ENCODE measurements around the gene SMCO4.

SMCO4 gene

DNA sequence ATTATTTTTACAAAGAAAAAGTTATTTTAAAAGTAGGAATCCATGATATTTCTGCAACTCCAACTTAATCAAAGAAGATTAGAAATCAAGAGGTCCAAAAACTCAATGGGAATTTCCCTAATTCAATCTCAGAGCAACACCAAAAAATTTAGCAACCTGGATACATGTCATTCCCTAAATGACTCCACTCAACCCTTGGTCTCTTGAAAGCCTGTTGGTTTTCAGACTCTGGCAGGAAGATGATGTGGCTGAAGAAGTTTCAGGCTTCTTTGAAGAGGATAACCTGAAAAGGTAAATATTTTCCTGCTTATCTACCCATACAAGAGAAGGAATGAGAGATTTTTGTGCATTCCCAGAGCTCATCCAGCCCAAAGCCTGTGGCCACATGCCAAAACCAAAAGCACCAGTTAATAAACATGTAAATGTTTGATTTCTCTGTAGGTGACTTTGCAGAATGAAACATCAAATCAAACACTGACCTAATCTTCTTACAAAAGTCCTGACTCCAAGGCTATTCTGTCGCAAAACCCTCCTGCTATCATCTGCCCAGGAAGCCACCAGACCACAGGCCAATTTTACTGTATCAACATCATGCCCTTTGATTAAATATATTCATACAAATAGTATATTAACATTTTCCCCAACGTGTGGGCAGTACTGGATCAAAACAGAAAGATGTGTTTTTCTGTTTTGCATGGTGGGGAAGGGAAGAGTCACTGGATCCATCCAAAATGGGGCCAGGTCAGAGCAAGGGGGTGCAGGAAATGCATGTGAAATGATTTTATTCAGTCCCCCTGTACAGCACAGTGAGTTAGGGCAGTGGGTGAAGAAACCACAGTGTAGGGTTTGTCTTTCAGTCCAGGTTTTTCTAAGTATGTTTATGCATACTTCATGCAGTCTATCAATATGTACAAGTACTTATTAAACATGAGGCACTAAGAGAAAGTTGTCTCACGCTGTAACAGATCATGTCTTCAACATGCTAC, 38.8 kb downstream of the SMCO4 start:
- FAIRE-seq (no peak), DNase-seq (ENCODE audit: insufficient read length, low spot score) (no peak)
- TF ChIP-seq CTCF (IDR thresholded peaks at IDR 0.05; ENCODE audit: insufficient read depth, missing control alignments), result no peak

DNA sequence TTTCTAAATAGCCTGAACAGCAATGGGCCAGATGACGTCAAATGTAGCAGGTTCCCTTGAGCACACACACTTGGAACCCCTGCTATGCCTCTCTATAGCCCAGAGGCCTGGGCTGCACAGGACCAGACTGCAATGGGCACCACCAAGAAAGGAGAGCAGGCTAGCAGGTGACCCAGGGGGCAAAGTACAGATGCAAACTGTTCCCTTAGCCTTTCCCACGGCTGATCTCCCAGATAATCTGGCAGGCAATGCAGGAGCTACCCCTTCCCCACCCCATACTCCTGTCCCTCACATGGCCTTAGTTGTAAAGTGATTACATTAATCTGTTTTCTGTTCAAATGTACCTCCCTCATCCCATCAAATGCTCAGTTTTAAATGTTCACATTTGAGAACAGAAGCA, 41.3 kb downstream of the SMCO4 start:
- TF ChIP-seq CTCF (IDR thresholded peaks at IDR 0.05; ENCODE audit: insufficient read depth, missing control alignments), result no peak
- FAIRE-seq (no peak), DNase-seq (ENCODE audit: insufficient read length, low spot score) (no peak)

DNA sequence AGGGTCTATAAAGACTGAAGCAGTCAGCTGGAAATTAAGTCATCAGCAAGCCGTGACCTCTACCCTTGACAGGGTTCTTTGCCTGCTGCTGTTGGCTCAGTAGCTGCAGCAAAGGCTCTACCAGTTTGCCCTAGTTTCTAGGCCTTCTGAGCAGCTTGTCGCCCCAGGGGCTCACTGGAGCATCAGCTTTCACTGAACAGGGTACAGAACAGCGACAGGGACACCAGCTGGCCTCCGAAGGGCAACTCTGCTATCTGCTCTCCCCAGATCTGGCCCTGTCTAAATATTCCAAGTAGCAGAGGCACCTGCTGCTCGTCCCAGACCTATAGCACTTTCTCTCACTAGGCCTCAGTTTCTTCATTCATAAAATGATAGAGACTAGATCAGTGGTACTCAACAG, 42.4 kb downstream of the SMCO4 start:
- no peak for FAIRE-seq

DNA sequence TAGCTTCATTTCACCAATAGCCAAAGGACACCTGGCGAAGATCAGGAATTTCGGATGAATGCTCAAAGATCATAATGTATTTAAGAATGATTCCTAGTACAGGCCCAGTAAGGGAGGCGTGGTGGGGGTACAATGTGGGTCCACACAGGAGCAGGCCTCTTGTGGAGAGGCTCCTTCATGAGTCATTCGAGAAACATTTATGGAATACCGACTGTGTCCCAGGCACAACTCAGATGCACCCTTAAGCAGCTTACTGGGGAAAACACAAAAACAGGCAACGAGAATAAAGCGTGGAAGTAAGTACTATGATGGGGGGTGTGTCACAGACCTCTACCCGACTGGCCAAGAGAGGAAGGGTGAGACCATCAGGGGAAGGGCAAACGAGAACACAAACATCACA, 44.5 kb downstream of the SMCO4 start:
- FAIRE-seq, result no peak
- DNase-seq (ENCODE audit: insufficient read length, low spot score), result no peak
- TF ChIP-seq CTCF (IDR thresholded peaks at IDR 0.05; ENCODE audit: insufficient read depth, missing control alignments), result no peak

More for the DNA sequence above, 42.4 kb downstream of the SMCO4 start:
- no peak for TF ChIP-seq CTCF (IDR thresholded peaks at IDR 0.05; ENCODE audit: insufficient read depth, missing control alignments)
- no peak for DNase-seq (ENCODE audit: insufficient read length, low spot score)

GRCh38 chr11:93498161-93498560, 45.0 kb downstream of the SMCO4 start:
- no peak for TF ChIP-seq CTCF (IDR thresholded peaks at IDR 0.05; ENCODE audit: insufficient read depth, missing control alignments)
- FAIRE-seq, result no peak
- DNase-seq (ENCODE audit: insufficient read length, low spot score), result no peak

DNA sequence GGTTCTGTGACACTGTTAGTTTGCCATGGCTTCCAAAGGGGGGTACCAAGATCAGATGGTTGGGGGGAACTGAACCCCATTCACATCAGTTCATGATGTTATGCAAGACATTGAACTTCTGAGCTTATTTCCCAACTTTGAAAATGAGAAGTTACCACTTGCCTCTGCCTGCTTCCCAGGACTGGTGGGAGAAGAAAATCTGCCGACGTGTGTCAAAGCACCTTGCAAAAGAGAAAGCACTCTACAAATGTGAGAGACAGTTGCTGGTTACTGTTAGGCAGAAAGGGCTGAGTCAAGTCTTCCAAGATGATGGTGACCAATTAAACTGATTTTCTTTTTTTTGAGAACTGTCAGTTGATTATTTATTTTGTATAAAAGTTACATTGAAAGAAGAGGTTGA, 45.6 kb downstream of the SMCO4 start:
- FAIRE-seq (no peak), DNase-seq (ENCODE audit: insufficient read length, low spot score) (no peak)
- TF ChIP-seq CTCF (IDR thresholded peaks at IDR 0.05; ENCODE audit: insufficient read depth, missing control alignments), result no peak

GRCh38 chr11:93494357-93494756, 48.8 kb downstream of the SMCO4 start:
- TF ChIP-seq CTCF (IDR thresholded peaks at IDR 0.05; ENCODE audit: insufficient read depth, missing control alignments), result no peak
- DNase-seq (ENCODE audit: insufficient read length, low spot score) (no peak), FAIRE-seq (no peak)
